Heart left ventricle (tissue), 16 donors: ENCODE results near the gene MYO16. TPM values are rescaled to one million over a fixed set of nuclear protein-coding genes. Genes with fewer than 3 reads are reported as not detected.
"Not testable (repeated sequence)": the region's sequence is repeated elsewhere in the genome, so short reads cannot be mapped to it uniquely, and the experiment has no call there.

Experiments used
- ATAC-seq, 4 donors: fragments of 200-7000 bp; cut with Tn5 transposase; one replicate each; pipeline ENCODE4 v1.9.1; 2020 to 2022; ENCODE audit warnings: moderate library complexity in 4 of 4, mild to moderate bottlenecking in 3 of 4, moderate number of reproducible peaks in 1 of 4
- DNase-seq, 5 donors: peaks; one replicate each; pipeline ENCODE4 v3.0.0-alpha.2; 2020
- H3K27ac ChIP-seq, 12 donors: fragments of 200-600 bp; sonication (generic) in 4 of 12; one replicate each; pipeline versions ENCODE4 v1.5.0 to v1.8.0; 2016 to 2022; ENCODE audit warnings: mild to moderate bottlenecking in 2 of 12
- H3K27me3 ChIP-seq, 9 donors: fragments of 200-600 bp; sonication (generic) in 2 of 9; one replicate each; pipeline versions ENCODE4 v1.5.1 to v1.8.0; 2016 to 2022; ENCODE audit warnings: mild to moderate bottlenecking in 3 of 9
- H3K36me3 ChIP-seq, 9 donors: fragments of 200-600 bp; sonication (generic) in 2 of 9; one replicate each; pipeline versions ENCODE4 v1.5.0 to v1.8.0; 2018 to 2022; ENCODE audit warnings: mild to moderate bottlenecking in 2 of 9
- H3K4me1 ChIP-seq, 12 donors: fragments of 200-600 bp; sonication (generic) in 4 of 12; one replicate each; pipeline versions ENCODE4 v1.5.0 to v1.8.0; 2016 to 2022; ENCODE audit warnings: mild to moderate bottlenecking in 3 of 12
- H3K4me3 ChIP-seq, 12 donors: fragments of 200-600 bp; sonication (generic) in 4 of 12; one replicate each; pipeline versions ENCODE4 v1.5.0 to v1.8.0; 2017 to 2022; ENCODE audit warnings: mild to moderate bottlenecking in 9 of 12, moderate library complexity in 4 of 12
- H3K9me3 ChIP-seq, 12 donors: fragments of 200-600 bp; sonication (generic) in 4 of 12; one replicate each; pipeline versions ENCODE4 v1.5.0 to v1.8.0; 2016 to 2022; ENCODE audit warnings: mild to moderate bottlenecking in 1 of 12
- POLR2A ChIP-seq, 2 donors: fragments of 450-650 bp; IDR thresholded peaks; one replicate each; pipeline ENCODE4 v1.6.1; 2017; ENCODE audit warnings: antibody characterized with exemption in 2 of 2, mild to moderate bottlenecking in 2 of 2, moderate library complexity in 2 of 2
- WGBS, 4 donors: extraction: QIAGEN DNeasy Blood & Tissue Kit in 2 of 4; methylation state at CpG; one replicate each; pipeline versions ENCODE4 v1.1.5 to v1.1.7; 2013 to 2018; 5-methylcytosine and 5-hydroxymethylcytosine counted together
- intact Hi-C, 10 donors: fragments of 100-400 bp; cut with DNase I; formaldehyde crosslinking; loops; one replicate each; pipeline versions ENCODE4 v1.11.1 to v1.14.2; 2022
- polyA plus RNA-seq, 2 donors: library from polyadenylated mRNA; stranded (reverse); fragments of 200-250 nt; gene quantifications; one replicate each; pipeline ENCODE4 v1.2.3, GENCODE V29; 2013
- total RNA-seq, 9 donors: library from RNA; depleted of rRNA in 2 of 9; stranded (reverse); fragments of >200 nt in 2 of 9; fragmentation: NEBNext Ultra II Directional in 3 of 9; extraction: Animal tissue kit (Norgen Biotek cat#: 25700) in 3 of 9; gene quantifications; one replicate each; pipeline versions ENCODE4 v1.1.0 to v1.2.4, GENCODE V29; 2016 to 2023
- TF ChIP-seq, protein P1 (sequence below), 12 donors: fragments of 200-600 bp; sonication (generic) in 4 of 12; IDR thresholded peaks; one replicate each; pipeline versions ENCODE4 v1.5.0 to v1.8.0; 2018 to 2022; ENCODE audit warnings: antibody characterized with exemption in 12 of 12, mild to moderate bottlenecking in 5 of 12
- donor health status: ischemic (EF 13 %, LVEDD 7.1; RV severe dilation, severe dysfunction).
- donor health status: healthy with polysubstance abuse.
- donor health status: DM: no; HTN: yes; CAD: no.
- donor health status: DM: no; HTN: no; CAD: no.
- donor health status: ischemic (EF 25% LVEDD 6.9; RV normal size, moderate dysfunction).
- donor health status: ischemic (EF 25% LVEDD 5.7; RV mildly dilated, moderate dysfunction).
- donor health status: healthy.
- donor health status: DM: yes; HTN: yes; CAD: no.
- donor health status: ischemic (EF 35%, LVEDD 5.7; RV mildly dilated, moderate dysfunction).
- donor health status: nonischemic (EF 11% LVEDD 7.7; RV severe dilation, severe dysfunction).
- donor health status: DM: yes; HTN: yes; CAD: no.
- donor health status: PGD.
- donor health status: ischemic (EF 29% LVEDD 5.4; RV normal size, mild dysfunction).
- donor health status: nonischemic (EF 23%, LVEDD 6.1; RV moderate dilation, normal function).

Gene MYO16
- total and polyA plus RNA-seq, 11 donors: 0.16 to 5.2 (median 0.81) TPM

DNA sequence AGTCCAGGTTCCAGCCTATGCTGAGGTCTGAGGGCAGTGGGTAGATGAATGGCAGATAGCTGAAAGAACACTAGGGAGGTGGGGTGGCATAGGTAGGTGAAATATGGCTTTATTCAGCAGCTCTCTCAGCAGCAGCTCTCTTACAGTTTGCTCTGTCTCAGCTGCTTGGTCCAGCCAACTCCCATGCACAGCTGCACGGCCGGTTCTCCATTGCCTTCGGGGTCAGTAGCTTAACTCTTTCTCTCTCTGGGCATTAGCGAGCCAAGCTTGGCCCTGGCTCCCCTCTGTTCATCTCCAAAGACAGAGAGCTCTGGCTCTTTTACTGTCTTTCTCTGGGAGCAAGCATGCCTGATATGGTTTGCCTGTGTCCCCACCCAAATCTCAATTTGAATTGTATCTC, 151.9 kb downstream of the MYO16 start:
- intact Hi-C loops: no loop called here
- 31 to 94% (median 77%) methylated on average over 4 of the region's 4 CpGs for WGBS, 4 donors
- no peak for DNase-seq

DNA sequence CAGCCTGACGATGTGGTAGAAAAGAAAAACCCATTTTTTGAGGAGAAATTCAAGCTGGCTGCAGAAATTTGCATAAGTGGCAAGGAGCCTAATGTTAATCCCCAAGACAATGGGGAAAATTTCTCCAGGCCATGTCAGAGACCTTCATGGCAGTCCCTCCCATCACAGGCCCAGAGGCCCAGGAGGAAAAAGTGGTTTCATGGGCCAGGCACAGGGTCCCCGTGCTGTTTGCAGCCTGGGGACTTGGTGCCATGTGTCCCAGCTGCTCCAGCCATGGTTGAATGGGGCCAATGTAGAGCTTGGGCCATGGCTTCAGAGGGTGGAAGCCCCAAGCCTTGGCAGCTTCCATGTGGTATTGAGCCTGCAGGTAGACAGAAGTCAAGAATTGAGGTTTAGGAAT, 153.1 kb downstream of the MYO16 start:
- DNase-seq, H3K4me3 ChIP-seq, H3K4me1 ChIP-seq, H3K36me3 ChIP-seq, H3K9me3 ChIP-seq, intact Hi-C loops, H3K27me3 ChIP-seq, ATAC-seq, H3K27ac ChIP-seq: not testable (repeated sequence)
- WGBS, 4 donors: 44 to 91% (median 73%) methylated on average over 2 of the region's 2 CpGs

More for the DNA sequence above, 151.9 kb downstream of the MYO16 start:
- Histone ChIP-seq H3K27ac (no peak overlapping the region), H3K4me1 (peaks cover 0 to 8% (median 0%) of the 10 kb centered on the region in 12 donors), H3K9me3 (no peaks in the 10 kb centered on the region), H3K4me3 (no peak overlapping the region), H3K36me3 (no peaks in the 10 kb centered on the region), H3K27me3 (no peaks in the 10 kb centered on the region)
- TF ChIP-seq, protein P1, sequence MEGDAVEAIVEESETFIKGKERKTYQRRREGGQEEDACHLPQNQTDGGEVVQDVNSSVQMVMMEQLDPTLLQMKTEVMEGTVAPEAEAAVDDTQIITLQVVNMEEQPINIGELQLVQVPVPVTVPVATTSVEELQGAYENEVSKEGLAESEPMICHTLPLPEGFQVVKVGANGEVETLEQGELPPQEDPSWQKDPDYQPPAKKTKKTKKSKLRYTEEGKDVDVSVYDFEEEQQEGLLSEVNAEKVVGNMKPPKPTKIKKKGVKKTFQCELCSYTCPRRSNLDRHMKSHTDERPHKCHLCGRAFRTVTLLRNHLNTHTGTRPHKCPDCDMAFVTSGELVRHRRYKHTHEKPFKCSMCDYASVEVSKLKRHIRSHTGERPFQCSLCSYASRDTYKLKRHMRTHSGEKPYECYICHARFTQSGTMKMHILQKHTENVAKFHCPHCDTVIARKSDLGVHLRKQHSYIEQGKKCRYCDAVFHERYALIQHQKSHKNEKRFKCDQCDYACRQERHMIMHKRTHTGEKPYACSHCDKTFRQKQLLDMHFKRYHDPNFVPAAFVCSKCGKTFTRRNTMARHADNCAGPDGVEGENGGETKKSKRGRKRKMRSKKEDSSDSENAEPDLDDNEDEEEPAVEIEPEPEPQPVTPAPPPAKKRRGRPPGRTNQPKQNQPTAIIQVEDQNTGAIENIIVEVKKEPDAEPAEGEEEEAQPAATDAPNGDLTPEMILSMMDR (IDR thresholded peaks at IDR 0.05): no peak
- no peak for TF ChIP-seq POLR2A (IDR thresholded peaks at IDR 0.05)
- no peak for ATAC-seq

DNA sequence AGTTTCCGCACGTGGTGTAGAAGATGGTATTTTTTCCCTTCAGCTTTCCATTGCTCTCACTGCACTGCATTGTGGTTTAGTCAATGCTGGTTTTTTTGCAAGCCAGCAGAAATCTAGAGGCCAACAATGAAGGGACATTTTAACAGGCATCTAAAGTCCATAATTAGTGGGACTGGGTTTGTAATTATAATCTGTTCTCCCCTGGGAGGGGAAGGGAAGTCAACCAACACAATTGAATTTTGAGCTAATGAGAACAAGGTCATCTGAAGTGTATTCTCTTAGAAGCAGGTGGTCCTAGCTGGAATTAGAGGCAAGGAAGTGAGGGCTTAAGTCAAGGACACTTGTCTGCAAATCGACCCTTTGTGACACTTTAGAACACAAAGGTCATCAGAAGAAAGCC, 156.4 kb downstream of the MYO16 start:
- no peaks in the 10 kb centered on the region for H3K9me3 ChIP-seq
- no peak overlapping the region for H3K4me3 ChIP-seq
- peaks cover 0 to 6% (median 0%) of the 10 kb centered on the region in 9 donors for H3K27me3 ChIP-seq
- H3K27ac ChIP-seq: no peak overlapping the region
- H3K36me3 ChIP-seq: no peaks in the 10 kb centered on the region
- intact Hi-C loops: no loop called here
- ATAC-seq (peak in 1 of 4 donors; percentile 69), DNase-seq (no peak)
- H3K4me1 ChIP-seq: peaks cover 0 to 8% (median 0%) of the 10 kb centered on the region in 12 donors
- TF ChIP-seq, protein P1 (IDR thresholded peaks at IDR 0.05): no peak
- no peak for TF ChIP-seq POLR2A (IDR thresholded peaks at IDR 0.05)
- 53 to 71% (median 66%) methylated on average over 3 of the region's 3 CpGs for WGBS, 4 donors

DNA sequence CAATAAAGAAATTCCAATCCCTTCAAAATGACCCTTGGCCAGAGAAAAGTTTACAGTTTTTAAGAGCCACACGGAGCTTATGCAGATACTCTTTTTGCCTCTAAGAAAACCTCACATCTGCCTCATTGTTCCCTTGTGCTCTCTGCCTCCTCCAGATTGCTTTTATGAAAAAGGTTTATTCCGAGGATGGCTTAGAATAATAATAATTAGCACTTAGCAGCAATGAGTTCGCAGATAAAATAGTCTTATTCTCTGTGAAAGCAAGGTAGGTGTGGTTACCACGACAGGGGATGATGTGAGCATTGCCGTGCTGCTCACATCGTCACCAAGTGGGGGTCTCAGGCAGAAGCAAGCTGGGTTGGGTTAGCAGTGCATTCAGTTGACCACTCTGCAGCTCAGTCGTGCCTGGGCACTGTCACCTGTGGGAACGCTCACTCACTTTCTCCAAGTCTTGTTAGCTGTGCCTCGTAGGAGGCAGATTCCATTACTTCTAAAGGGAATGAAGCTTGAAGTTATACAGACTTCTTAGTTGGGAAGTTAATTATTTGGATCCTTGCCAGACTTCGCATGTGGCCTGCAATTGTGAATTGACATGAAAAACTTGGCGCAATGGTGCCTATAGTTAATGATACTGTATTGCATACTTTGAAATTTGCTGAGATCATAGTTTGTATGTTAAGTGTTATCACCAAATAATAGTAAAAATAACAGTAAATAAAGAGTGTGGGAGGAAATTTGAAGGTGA, 157.2 kb downstream of the MYO16 start:
- WGBS, 4 donors: 64 to 66% (median 65%) methylated on average over 11 of the region's 11 CpGs
- peaks cover 0 to 8% (median 0%) of the 10 kb centered on the region in 12 donors for H3K4me1 ChIP-seq
- H3K27ac ChIP-seq: no peak overlapping the region
- ATAC-seq (no peak), DNase-seq (no peak)
- H3K9me3 ChIP-seq: no peaks in the 10 kb centered on the region
- no peak for TF ChIP-seq POLR2A (IDR thresholded peaks at IDR 0.05)
- TF ChIP-seq, protein P1 (IDR thresholded peaks at IDR 0.05): no peak
- H3K4me3 ChIP-seq: no peak overlapping the region
- no peaks in the 10 kb centered on the region for H3K36me3 ChIP-seq
- intact Hi-C loops: no loop called here
- H3K27me3 ChIP-seq: peaks cover 0 to 6% (median 0%) of the 10 kb centered on the region in 9 donors
